GM18861 (cell line): ENCODE measurements around the gene ARSB.

ENCODE experiments used
- ATAC-seq: cut with Tn5 transposase; IDR thresholded peaks from one replicate; pipeline ENCODE4 v1.9.1; 2021; ENCODE audit not compliant: unreplicated experiment

ARSB gene

GRCh38 chr5:78985116-78985724, at the start of gene ARSB:
Gene ARSB, minus strand, starts transcription at chr5:78985310. Its CDS starts 62 bp downstream, at chr5:78985248.
- peak; percentile 20 for ATAC-seq

DNA sequence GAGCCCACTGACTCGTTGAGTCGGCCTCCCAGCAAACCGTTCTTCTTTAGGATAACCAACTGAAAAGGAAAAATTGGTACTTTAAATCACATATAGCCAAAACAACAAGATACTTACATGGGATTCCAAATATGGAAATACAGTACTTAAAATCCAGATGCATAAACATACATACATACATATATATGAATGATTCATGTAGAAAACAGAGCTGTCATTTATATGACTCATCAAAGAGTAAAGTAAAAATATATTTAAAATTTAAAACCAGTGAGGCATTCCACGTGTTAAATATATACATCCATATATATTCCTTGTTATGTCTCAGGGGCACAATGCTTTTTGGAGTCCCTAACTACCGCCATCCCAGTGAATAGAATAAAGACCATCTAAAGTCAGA, 47.7 kb upstream of the ARSB start:
- ATAC-seq = no peak

DNA sequence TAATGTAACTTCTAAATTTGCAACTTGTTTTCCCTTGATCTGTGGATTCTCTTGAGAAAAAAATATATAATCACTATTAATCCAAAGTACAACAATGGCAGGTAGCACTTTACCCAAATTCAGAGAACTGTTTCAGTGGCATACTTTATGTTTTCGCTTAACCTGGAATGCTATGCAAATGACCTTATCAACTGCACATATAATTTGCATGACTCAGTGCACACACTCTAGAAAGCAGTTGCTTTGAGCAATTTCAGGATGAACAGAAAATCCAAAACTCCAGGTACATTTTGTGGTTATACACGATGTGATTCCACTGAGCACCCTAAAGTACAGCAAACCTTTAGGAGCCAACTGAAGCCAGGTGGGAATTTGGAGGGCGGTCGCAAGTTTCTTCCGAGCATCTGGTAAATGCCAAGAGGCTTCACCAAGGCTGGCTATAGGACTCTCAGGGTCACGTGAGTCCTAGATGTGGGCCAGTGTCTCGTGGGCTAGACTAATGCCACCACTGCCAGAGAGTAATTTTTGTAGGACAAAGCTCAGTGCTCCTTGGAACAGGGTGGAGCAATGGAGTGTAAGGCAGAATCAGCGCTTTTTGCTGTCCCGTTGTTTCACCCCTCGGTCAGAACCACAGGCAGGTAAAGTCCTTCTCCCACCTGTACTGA, 47.1 kb upstream of the ARSB start:
- ATAC-seq = no peak

DNA sequence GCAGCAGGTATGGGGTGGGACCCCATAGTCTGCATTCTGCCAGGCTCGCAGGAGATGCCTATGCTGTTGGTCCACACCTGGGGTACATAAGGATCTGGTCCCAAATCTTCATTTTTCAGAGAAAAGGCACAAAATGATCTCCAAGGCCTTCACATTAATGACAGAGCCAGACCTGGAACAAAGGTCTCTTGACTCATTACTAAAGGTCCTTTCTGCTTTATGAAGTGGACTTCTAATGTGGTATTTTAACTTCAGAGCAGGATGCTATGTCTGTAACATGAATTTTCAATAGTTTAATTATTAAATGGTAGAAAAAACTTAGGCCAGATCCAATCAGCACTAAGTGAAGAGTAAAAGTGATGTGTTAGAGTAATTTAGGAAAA, 46.4 kb upstream of the ARSB start:
- no peak for ATAC-seq

DNA sequence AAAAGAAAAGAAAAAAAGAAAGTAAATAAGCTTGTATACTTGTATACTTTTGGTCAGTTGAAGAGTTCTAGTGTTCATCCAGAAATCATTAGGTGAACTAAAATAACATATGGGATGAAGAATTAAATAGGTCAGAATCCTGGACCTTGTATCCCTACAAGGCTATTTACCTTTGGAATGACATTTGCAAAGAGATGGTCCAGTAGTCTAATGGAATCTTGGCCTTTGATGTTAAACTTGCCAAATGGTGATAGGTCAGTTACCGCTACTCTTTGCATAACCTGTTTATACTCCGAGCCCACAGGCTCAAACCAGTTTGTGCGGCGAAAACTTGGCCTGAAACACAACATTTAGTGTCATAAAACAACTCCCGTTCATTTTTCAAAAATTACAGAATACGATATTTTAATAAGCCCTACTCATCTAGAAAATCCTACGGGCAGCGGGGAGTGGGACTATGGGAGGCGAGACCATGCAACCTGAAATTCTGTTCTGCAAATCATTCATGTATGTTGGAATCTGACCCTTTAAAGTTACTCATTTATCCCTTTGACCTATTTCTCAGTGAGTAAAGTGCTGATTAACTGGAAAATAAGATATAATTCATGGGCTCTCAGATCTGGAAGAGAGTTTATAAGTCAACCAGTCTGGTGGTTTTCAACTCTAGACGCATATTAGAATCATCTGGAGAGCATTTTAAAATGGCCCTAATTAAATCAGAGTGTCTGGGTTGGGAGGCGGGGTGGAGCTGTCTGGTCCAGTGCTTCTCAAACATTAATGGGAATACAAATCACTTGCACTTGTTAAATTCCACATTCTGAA, 45.8 kb upstream of the ARSB start:
- no peak for ATAC-seq

- ATAC-seq = no peak
Measured at GRCh38 chr5:79025054-79025472, 40.0 kb upstream of the ARSB start.

- ATAC-seq = no peak
Measured at GRCh38 chr5:79023947-79024346, 38.8 kb upstream of the ARSB start.

DNA sequence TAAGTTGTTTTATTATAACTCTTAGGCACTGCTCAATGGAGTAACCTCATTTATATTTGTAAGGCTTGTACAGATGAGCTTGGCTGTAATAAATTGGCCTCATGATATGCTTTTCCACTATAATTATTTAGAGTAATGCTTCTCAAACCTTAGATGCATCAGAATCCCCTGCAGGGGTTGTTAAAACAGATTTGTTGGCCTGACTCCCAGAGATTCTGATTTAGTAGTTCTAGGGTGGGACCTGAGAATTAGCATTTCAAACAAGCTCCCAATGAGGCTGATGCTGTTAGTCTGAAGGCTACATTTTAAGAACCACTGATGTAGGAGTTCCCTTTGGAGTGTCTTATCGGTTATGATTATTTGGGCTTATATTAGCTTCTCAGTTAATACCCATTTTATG, 38.2 kb upstream of the ARSB start:
- ATAC-seq = no peak

GRCh38 chr5:79022771-79023170, 37.7 kb upstream of the ARSB start:
- ATAC-seq = no peak

- ATAC-seq = no peak
Measured at GRCh38 chr5:79021753-79022152, 36.6 kb upstream of the ARSB start.

- peak; percentile 68 for ATAC-seq
Measured at GRCh38 chr5:79020861-79021561, 35.9 kb upstream of the ARSB start.

DNA sequence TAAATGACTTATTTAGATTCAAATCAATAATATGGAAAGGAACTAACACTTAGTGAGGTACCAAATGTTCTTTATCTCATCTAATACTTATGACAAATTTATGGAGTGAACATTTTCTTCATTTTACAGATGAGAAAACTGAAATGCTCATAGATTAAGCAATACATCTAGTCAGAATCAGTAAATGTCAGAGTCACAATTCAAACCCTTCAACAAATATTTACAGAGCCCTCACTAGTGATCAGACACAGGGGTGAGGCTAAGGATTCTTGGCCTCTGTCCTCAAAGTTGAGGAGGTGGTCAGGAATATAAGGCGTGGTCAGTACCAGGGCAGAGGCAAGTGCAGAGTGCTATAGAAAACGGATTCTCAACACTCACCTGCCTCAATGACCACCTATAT, 29.5 kb upstream of the ARSB start:
- ATAC-seq = no peak

GRCh38 chr5:79011869-79012268, 26.8 kb upstream of the ARSB start:
- no peak for ATAC-seq

DNA sequence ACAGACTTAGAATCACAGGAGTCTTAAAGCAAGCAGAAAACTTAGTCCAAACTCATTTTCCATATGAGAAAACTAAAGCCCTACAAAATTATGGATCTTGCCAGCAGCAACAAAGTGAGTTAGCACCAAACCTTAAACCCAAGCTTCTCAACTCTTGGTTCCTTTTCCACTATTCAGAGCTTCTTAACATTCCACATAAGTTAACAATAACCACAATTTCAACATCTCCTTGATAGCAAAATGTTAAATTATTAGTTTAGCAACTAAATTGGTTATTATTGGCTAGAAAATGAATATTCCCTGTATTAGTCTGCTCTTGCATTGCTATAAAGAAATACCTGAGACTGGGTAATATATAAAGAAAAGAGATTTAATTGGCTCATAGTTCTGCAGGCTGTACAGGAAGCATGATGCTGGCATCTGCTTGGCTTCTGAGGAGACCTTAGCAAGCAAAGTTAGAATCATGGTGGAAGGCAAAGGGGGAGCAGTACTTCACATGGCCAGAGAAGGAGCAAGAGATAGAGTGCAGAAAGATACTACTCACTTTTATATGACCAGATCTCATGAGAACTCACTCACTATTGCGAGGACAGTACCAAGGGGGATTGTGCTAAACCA, 26.2 kb upstream of the ARSB start:
- ATAC-seq = no peak

DNA sequence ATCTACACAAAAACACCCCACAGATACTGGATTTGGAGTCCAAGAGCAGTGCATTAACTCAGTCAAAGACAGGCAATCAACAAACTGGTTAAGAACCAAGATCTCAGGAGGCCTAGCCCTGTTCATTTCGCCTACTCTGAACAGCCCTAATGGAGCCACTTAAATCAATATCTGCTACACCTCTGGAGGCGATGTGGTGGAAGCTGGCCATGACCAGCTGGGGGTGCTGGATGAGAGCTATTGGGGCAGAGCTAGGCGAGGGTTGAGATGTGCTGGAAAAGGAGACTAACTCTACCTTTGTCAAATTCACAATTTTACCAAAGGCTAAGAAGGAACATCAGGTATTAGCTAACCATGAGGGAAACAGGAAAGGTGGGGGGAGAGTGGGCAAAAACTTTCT, 23.3 kb upstream of the ARSB start:
- no peak for ATAC-seq

GRCh38 chr5:79007872-79008271, 22.8 kb upstream of the ARSB start:
- no peak for ATAC-seq

GRCh38 chr5:79005936-79006631, 21.0 kb upstream of the ARSB start:
- ATAC-seq = no peak

DNA sequence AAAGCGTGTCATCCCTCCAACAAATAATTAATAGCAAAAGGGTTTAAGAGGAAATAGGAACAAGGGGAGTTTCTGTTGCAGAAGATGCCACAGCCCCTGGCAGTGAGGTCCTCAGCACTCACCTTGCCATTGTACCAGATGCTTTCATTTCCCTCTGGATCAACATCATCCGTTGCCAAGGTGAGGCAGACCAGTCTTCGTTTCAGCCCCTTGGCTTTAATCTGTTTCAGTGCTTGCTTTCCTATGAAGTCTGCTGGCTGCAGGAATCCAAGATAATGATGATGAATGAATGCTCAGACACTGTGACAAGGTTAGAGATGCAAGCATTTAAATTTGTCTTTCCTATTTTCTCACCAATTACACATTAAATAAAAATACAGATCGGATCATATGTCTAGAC, 20.0 kb upstream of the ARSB start:
- ATAC-seq = no peak

DNA sequence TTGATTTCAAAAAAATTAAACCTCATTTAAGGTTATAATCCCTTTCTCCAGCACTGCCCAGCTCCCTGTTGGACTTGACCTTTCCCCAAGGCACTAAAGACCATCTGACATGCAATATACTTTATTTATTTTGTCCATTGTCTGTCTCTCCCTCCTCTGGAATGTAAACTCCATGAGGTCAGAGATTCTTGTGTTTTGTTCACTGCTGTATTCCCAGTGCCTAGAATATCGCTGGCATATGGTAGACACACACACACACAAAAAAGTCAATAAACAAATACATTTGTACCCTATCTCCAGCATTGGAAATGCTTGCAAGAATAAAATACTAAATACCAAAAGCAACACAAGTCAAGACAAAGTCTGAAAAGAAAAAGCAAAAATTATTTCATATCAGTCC, 17.3 kb upstream of the ARSB start:
- no peak for ATAC-seq

- ATAC-seq = no peak
Measured at GRCh38 chr5:79001471-79001870, 16.4 kb upstream of the ARSB start.

DNA sequence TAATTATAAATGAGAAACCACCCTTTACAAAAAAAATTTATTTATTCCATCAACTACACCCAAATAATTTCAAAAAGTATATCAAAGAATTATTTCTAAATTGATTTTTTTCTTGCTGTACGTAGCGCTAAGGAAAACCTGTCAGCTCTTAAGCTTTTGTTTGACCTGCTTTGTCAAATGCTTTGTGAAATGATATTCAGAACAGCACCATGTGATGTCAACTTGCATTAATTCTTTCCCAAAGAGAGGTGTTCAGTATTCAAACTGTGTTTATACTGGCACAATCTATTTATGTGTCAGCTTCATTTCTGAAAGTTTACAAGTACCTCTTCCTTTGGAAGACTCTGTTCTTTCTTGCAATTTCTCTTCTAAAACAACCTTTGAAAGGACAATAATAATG, 12.0 kb upstream of the ARSB start:
- no peak for ATAC-seq
